Measurements from ENCODE around the gene AASDHPPT. TPM values are rescaled to one million over a fixed set of nuclear protein-coding genes. Genes with fewer than 3 reads are reported as not detected.
"Not testable (repeated sequence)": the region's sequence is repeated elsewhere in the genome, so short reads cannot be mapped to it uniquely, and the experiment has no call there.

The AASDHPPT gene, protein sequence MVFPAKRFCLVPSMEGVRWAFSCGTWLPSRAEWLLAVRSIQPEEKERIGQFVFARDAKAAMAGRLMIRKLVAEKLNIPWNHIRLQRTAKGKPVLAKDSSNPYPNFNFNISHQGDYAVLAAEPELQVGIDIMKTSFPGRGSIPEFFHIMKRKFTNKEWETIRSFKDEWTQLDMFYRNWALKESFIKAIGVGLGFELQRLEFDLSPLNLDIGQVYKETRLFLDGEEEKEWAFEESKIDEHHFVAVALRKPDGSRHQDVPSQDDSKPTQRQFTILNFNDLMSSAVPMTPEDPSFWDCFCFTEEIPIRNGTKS
- 10 to 100 TPM; 24.2 to 42.2 TPM for total RNA-seq

DNA sequence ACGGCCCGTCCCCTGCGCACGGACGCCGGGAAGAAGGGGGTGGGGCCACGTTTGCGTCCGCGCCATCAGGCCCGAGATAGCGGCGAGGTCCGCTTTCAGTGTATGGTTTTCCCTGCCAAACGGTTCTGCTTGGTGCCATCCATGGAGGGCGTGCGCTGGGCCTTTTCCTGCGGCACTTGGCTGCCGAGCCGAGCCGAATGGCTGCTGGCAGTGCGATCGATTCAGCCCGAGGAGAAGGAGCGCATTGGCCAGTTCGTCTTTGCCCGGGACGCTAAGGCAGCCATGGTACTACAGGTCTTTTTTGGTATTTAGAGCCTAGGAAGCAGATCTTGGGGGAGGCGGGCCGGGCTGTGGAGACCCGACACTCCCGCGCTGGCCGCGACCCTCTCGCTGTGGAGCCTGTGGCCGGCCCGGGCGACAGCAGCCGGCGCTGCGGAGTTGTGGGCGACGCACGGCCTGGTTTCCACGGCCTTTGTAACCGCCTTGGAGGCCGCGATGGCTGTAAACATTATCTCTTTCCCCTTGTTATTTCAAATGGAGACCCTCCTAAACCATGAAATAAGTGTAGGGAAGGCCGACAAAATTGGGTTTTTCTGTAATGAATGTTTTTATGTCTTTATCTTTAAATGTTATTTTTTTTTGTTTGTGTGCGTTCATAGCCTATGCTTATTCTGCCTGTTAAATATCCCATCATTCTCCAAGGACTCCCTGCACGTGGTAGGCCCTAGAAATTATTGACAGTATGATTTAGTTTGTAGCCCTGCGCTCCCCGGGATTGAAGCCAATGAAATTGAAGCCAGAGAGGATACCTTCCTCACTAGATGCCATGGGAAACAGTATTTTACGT, at the start of gene AASDHPPT:
Gene AASDHPPT (plus strand): TSS at position 54 of the 847 bp plus-strand sequence. CDS start 49 bp downstream, at position 103.
- H3K36me3 Mint-ChIP-seq: peaks cover 20 to 32% of the 10 kb centered on the region in 2 donors
- H3K9me3 Mint-ChIP-seq: no peaks in the 10 kb centered on the region
- ATAC-seq: peak; percentile 21 to 25
- H3K27ac Mint-ChIP-seq: peak within 1 kb of the TSS; percentile 90 to 97
- no peak for DNase-seq (ENCODE audit: low spot score in 2 of 2)

DNA sequence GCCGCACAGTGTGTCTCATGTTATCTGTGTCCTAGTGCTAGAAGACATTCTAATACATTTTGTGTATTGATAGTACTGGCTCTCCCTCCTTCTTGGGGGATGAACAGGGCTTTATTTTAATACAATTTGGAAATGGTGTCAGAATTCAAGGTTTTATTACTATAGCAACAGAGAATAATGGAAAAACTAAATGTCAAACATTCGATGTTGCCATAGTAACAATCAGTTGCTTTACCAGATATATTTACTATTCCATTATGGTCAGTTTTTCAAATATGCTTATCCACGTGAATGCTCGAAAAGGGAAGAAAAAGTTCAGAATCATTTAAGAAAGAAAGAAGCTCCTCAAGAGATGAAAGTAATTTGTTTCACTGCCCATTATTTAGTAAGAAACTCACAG, 46.9 kb upstream of the AASDHPPT start:
- peaks cover 0 to 11% of the 10 kb centered on the region in 2 donors for H3K36me3 Mint-ChIP-seq
- ATAC-seq (no peak), DNase-seq (ENCODE audit: low spot score in 2 of 2) (no peak)
- H3K27ac Mint-ChIP-seq: no peak overlapping the region
- peaks cover 8 to 13% of the 10 kb centered on the region in 2 donors for H3K9me3 Mint-ChIP-seq

- ATAC-seq: peak in 1 of 2 donors; percentile 91
- no peak overlapping the region for H3K27ac Mint-ChIP-seq
Observed at GRCh38 chr11:106031202-106031810, 46.2 kb upstream of the AASDHPPT start.

DNA sequence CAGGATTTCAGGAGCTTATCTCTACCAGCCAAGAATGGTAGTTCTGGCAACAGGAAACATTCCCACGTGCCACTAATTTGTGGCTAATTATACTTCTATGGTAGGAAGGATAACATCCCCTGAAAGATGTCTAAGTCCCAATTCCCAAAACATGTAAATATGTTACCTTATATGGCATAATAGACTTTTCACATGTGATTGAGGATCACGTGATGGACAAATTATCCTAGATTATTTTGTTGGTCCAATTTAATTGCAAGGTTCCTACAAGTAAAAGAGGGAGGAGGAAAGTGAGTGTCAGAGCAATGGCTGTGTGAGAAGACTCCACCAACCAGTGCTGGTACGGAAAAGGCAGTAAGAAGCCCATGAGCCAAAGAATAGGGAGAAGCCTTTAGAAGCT, 45.5 kb upstream of the AASDHPPT start:
- H3K9me3 Mint-ChIP-seq: peaks cover 8 to 12% of the 10 kb centered on the region in 2 donors
- peaks cover 0 to 9% of the 10 kb centered on the region in 2 donors for H3K36me3 Mint-ChIP-seq
- no peak overlapping the region for H3K27ac Mint-ChIP-seq
- DNase-seq (ENCODE audit: low spot score in 2 of 2) (no peak), ATAC-seq (no peak)

More at GRCh38 chr11:106031202-106031810, 46.2 kb upstream of the AASDHPPT start:
- Mint-ChIP-seq H3K36me3 (peaks cover 0 to 11% of the 10 kb centered on the region in 2 donors), H3K9me3 (peaks cover 8 to 13% of the 10 kb centered on the region in 2 donors)
- no peak for DNase-seq (ENCODE audit: low spot score in 2 of 2)

DNA sequence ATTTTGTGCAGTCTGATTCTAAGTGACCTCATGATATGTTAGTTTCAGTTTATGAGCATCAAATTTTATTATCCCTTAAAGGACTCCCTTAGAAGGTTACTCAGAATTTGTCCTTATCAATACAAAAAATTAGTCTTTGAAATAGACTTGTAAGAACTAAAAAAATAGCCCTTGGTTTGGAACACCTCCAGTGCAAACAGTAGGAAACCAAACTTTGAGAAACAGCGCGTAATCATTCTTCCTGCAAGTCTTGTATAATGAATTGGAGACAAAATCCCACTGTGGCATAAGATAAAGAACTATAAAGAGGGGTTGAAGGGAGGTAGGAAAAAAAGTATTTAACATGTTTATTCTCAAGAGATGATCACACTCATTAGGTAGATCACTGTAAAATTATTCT, 44.6 kb upstream of the AASDHPPT start:
- Mint-ChIP-seq H3K36me3 (peaks cover 0 to 5% of the 10 kb centered on the region in 2 donors), H3K27ac (no peak overlapping the region), H3K9me3 (peaks cover 0 to 4% of the 10 kb centered on the region in 2 donors)
- DNase-seq (ENCODE audit: low spot score in 2 of 2) (no peak), ATAC-seq (no peak)

DNA sequence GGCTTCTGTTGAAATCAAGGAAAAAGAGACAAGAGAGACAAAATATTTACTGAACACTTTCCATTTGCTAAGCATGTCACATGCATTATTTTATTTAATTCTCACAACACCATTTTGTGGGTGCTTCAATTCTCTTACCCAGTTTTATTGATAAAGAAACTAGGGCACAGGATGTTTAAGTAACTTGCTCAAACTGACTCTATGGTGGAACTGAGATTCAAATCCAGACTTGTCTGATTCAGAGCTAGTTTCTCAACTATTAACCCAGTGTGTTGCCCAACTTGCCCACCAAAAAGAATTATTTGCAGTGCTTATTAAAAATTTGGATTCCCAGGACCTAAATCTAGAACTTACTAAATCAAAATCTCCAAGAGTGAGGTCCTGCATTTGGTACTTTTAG, 33.9 kb upstream of the AASDHPPT start:
- ATAC-seq: peak in 1 of 2 donors; percentile 52

GRCh38 chr11:106047631-106048030, 29.8 kb upstream of the AASDHPPT start:
- Mint-ChIP-seq H3K27ac (no peak overlapping the region), H3K36me3 (no peaks in the 10 kb centered on the region), H3K9me3 (no peaks in the 10 kb centered on the region)
- DNase-seq (ENCODE audit: low spot score in 2 of 2): no peak
- no peak for ATAC-seq

More for the DNA sequence above, 33.9 kb upstream of the AASDHPPT start:
- Mint-ChIP-seq H3K9me3 (no peaks in the 10 kb centered on the region), H3K36me3 (no peaks in the 10 kb centered on the region), H3K27ac (no peak overlapping the region)
- no peak for DNase-seq (ENCODE audit: low spot score in 2 of 2)

- no peaks in the 10 kb centered on the region for H3K9me3 Mint-ChIP-seq
- DNase-seq (ENCODE audit: low spot score in 2 of 2): no peak
- no peaks in the 10 kb centered on the region for H3K36me3 Mint-ChIP-seq
- no peak for ATAC-seq
- H3K27ac Mint-ChIP-seq: no peak overlapping the region
Observed at GRCh38 chr11:106049727-106050476, 27.6 kb upstream of the AASDHPPT start.

- DNase-seq (ENCODE audit: low spot score in 2 of 2) (no peak), ATAC-seq (no peak)
- H3K9me3 Mint-ChIP-seq: no peaks in the 10 kb centered on the region
- H3K36me3 Mint-ChIP-seq: no peaks in the 10 kb centered on the region
- no peak overlapping the region for H3K27ac Mint-ChIP-seq
Observed at GRCh38 chr11:106051103-106051502, 26.4 kb upstream of the AASDHPPT start.

DNA sequence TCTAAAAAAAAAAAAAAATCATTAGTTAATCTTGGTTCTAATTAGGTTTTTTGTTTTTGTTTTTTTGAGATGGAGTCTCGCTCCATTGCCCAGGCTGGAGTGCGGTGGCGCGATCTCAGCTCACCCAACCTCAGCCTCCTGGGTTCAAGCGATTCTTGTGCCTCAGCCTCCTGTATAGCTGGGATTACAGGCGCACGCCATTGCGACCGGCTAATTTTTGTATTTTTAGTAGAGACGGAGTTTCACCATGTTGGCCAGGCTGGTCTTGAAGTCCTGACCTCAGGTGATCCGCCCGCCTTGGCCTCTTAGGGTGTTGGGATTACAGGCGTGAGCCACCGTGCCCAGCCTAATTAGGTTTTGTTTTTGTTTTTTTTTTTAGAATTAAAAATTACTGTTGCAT, 19.1 kb upstream of the AASDHPPT start:
- not testable (repeated sequence) for H3K36me3 Mint-ChIP-seq; H3K9me3 Mint-ChIP-seq; DNase-seq (ENCODE audit: low spot score in 2 of 2); H3K27ac Mint-ChIP-seq; ATAC-seq

DNA sequence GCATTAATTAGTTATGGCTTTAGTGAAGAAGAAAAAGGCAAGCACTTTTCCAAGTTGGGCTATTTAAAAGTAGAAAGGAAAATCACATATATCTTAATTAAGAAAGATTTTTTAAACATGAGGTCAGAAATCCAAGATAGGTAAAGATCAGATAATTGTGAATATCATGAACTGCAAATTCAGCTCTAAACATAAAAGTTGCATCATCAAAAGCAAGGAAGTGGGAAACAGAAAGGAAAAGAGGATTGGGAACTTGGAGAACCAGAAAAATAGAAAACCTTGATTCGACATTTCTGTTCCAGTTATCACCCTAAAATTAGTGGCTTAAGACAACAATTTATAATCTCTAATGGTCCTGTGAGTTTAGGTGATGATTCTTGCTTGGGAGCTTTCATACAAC, 17.8 kb upstream of the AASDHPPT start:
- DNase-seq (ENCODE audit: low spot score in 2 of 2) (no peak), ATAC-seq (no peak)
- Mint-ChIP-seq H3K27ac (no peak overlapping the region), H3K36me3 (no peaks in the 10 kb centered on the region), H3K9me3 (no peaks in the 10 kb centered on the region)

- Mint-ChIP-seq H3K36me3 (no peaks in the 10 kb centered on the region), H3K9me3 (no peaks in the 10 kb centered on the region), H3K27ac (no peak overlapping the region)
- DNase-seq (ENCODE audit: low spot score in 2 of 2) (no peak), ATAC-seq (no peak)
Observed at GRCh38 chr11:106061249-106061784, 16.1 kb upstream of the AASDHPPT start.

DNA sequence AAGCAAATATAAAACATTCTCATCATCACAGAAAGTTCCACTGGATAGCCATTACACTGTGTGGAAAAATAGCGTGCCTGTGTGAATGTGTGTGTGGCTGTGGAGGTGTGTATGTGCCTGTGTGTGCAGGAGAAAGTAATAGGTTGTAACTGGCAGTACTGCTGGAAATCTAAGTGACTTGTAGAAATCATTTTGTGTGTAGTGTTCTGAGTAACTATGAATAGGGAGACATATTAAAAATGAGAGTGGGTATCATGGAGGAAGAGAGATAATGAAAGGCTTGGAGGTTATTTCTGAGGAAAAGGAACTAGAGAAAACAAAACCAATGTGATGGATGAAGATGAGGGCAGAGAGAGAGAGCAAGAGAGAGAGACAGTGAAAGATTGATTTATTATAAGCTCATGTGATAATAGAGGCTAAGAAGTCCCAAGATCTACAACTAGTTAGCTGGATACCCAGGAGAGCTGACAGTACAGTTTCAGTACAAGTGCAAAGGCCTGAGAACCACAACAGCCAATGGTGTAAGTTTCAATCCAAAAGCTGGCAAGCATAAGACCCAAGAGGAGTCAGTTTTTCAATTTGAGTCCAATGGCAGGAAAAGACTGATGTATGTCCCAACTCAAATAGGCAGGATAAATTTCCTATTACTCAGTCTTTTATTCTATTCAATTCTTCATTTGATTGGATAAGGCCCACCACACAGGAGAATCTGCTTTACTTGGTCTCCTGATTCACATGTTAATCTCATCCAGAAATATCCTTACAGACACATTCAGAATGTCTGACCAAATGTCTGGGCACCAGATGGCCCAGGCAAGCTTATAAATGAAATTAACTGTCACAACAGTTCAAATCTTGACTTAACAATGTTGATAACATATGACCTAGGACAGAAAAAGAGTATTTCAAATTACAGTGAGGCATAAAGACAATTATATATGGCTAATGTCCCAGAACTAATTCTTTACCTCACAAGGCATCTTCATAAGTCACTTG, 15.2 kb upstream of the AASDHPPT start:
- no peaks in the 10 kb centered on the region for H3K9me3 Mint-ChIP-seq
- ATAC-seq: peak; percentile 29 to 85

DNA sequence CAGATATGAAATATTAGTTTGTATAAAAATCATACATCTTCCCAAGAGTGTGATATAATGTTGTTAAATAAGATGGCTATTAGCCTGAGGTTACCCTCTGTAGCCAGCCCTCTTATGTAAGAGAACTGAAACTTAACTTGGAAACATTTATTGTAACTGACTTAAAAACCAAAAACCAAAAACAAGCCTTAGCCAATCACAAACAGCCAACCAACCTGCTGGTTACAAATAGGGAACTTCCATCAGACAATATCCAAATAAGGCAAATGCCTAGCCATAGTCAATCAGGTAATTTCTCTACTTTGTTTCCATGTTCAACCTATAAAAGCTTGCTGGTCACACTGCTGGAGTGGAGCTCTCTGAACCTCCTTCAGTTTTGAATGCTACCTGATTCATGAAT, 14.5 kb upstream of the AASDHPPT start:
- Mint-ChIP-seq H3K27ac (no peak overlapping the region), H3K36me3 (peaks cover 0 to 3% of the 10 kb centered on the region in 2 donors), H3K9me3 (no peaks in the 10 kb centered on the region)
- DNase-seq (ENCODE audit: low spot score in 2 of 2) (no peak), ATAC-seq (peak in 1 of 2 donors; percentile 62)

More for the DNA sequence above, 15.2 kb upstream of the AASDHPPT start:
- DNase-seq (ENCODE audit: low spot score in 2 of 2): no peak
- Mint-ChIP-seq H3K27ac (no peak overlapping the region), H3K36me3 (no peaks in the 10 kb centered on the region)

DNA sequence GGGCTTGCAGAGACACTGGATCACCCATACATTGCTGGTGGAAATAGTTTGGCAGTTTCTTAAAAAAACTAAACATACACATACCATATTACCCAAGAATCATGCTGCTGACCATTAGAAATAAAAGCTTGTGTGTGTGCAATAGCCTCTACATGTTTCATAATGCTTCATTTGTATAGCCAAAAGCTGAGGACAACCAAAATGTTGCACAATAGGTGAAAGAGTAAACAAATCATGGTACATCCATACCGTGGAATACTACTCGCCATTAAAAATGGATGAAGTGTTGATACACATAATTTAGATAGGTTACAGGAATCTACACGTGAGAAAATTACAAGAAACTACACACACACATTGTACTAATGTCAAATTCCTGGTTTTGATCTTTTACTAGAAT, 6.9 kb upstream of the AASDHPPT start:
- Mint-ChIP-seq H3K27ac (no peak overlapping the region), H3K36me3 (peaks cover 5 to 6% of the 10 kb centered on the region in 2 donors)

More for the DNA sequence above, 6.9 kb upstream of the AASDHPPT start:
- ATAC-seq (no peak), DNase-seq (ENCODE audit: low spot score in 2 of 2) (no peak)
- H3K9me3 Mint-ChIP-seq: no peaks in the 10 kb centered on the region

Data from activated naive CD4-positive, alpha-beta T cell treated with anti-CD3 and anti-CD28 coated beads, Interleukin-2, amount 50 U/mL, for 72 hours (primary cell).